NB4 (cell line): ENCODE measurements around the gene FKBP2.

Experiments
- CTCF ChIP-seq: IDR thresholded peaks from one replicate; pipeline ENCODE4 v1.5.1; 2012; ENCODE audit warnings: low read depth, low read length
- MAX ChIP-seq: IDR thresholded peaks from 2 replicates; pipeline ENCODE4 v1.6.1; 2011; ENCODE audit warnings: low read depth, low read length
- MYC ChIP-seq: IDR thresholded peaks from 2 replicates; pipeline ENCODE4 v1.6.1; 2011; ENCODE audit warnings: low read depth, low read length
- POLR2A ChIP-seq: IDR thresholded peaks from 2 replicates; pipeline ENCODE4 v1.6.1; 2011; ENCODE audit warnings: mild to moderate bottlenecking; ENCODE audit not compliant: insufficient read length; ENCODE audit errors: extremely low read depth

DNA sequence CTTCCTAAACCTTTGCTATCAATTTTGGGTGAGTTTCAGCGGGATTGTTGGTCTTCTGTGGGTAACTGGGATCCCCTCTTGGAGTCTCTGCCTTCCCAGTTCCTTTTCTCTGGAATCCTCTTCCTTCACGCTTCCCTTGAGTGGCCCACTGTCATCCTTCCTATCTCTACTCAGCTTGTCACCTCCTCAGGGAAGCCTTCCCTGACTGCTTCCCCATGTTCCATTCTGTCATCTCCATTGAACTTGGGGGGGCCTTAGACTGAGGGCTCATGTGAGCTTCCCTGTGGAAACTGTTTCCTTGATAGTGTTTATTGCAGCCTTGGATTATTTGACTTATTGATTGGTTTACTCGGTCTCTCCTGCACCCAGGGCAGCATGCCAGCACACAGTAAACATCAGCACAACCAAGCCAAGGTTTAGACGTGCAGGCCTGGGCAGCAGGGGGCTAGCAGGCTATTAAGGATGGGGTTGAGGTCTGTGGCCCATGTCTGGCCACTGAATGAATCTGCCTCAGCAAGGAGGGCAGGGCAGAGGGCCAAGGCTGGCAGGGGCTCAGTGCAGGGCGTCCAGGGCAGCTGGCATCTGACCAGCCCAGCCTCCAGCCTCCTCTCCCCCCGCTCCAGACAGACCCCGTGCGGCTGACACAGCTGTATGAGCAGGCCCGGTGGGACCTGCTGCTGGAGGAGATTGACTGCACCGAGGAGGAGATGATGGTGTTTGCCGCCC, 22.1 kb upstream of the FKBP2 start:
- no peak for TF ChIP-seq CTCF
- TF ChIP-seq POLR2A = no peak
- TF ChIP-seq MYC = no peak
- no peak for TF ChIP-seq MAX
